ENCODE results near the gene TFIP11. TPM values are rescaled to one million over a fixed set of nuclear protein-coding genes. Genes with fewer than 3 reads are reported as not detected.

TFIP11 gene
- total and polyA plus RNA-seq, 2 donors (not counting 1 experiment from before 2014, with no cell fraction given): 33.5 to 82.8 TPM

GRCh38 chr22:26502688-26503561 is 9.3 kb downstream of the TFIP11 start:
- no peaks in the 10 kb centered on the region for H4K20me1 ChIP-seq (ENCODE audit: control insufficient read depth, insufficient read depth, low read length, poor library complexity, severe bottlenecking)
- Mint-ChIP-seq H3K27me3 (no peaks in the 10 kb centered on the region), H3K27ac (peak overlapping the region; percentile 42), H3K9me3 (ENCODE audit: insufficient read depth) (no peaks in the 10 kb centered on the region), H3K4me1 (peaks cover 17% of the 10 kb centered on the region), H3K4me3 (no peak overlapping the region)
- H2AFZ ChIP-seq (ENCODE audit: insufficient read depth, low read depth, low read length, poor library complexity, severe bottlenecking): peak overlapping the region; percentile 12
- ChIA-PET CTCF (interaction anchor here (0.7 to 4.2 kb wide), 19 partner anchors 9 to 163 kb away, joined by 3 to 21 read pairs (median 3); partner anchors contain the start of genes HPS4, SRRD and TFIP11), POLR2A (interaction anchor here (0.5 kb wide), 1 partner anchor 165 kb away, joined by 3 read pairs; no protein-coding TSS in a partner anchor)
- H3K9ac ChIP-seq (ENCODE audit: low read length): no peak overlapping the region
- H3K4me2 ChIP-seq (replicated peaks; ENCODE audit: low read depth, low read length, poor library complexity, severe bottlenecking): peak overlapping the region; percentile 41
- DNase-seq (peak; percentile 80), ATAC-seq (ENCODE audit: low read depth) (peak; percentile 81)
- 4% methylated on average over 3 of the region's 3 CpGs for WGBS (ENCODE audit: insufficient coverage)
- no peaks in the 10 kb centered on the region for H3K27me3 ChIP-seq (replicated peaks in 1 of 4; ENCODE audit: control extremely low read depth in 1 of 4, control insufficient read depth in 3 of 4, insufficient read depth in 4 of 4, low read length in 3 of 4)
- H3K9me3 ChIP-seq (ENCODE audit: control extremely low read depth in 1 of 3, control insufficient read depth in 2 of 3, insufficient read depth in 1 of 3, low read length in 2 of 3): no peaks in the 10 kb centered on the region
- intact Hi-C loops (cut with micrococcal nuclease): no loop called here
- TF ChIP-seq CTCF (IDR thresholded peaks at IDR 0.05) (peak; percentile 71), EZH2 (IDR thresholded peaks at IDR 0.05; ENCODE audit: borderline replicate concordance, insufficient read depth, low read depth, low read length, poor library complexity, severe bottlenecking) (no peak)
- H3K79me2 ChIP-seq (ENCODE audit: control insufficient read depth, insufficient read depth, low read length): peaks cover 24% of the 10 kb centered on the region
- peak overlapping the region in 1 of 2 donors; percentile 67 for H3K27ac ChIP-seq (ENCODE audit: low read length in 2 of 2)
- H3K4me1 ChIP-seq (ENCODE audit: control insufficient read depth in 2 of 2, insufficient read depth in 2 of 2, low read length in 2 of 2): peaks cover 13 to 14% of the 10 kb centered on the region in 2 donors
- no peak overlapping the region for H3K4me3 ChIP-seq (ENCODE audit: control extremely low read depth in 1 of 5, extremely low read depth in 1 of 5, insufficient read depth in 1 of 5, low read depth in 2 of 5, low read length in 4 of 5)
- peaks cover 6 to 82% of the 10 kb centered on the region in 2 experiments for H3K36me3 ChIP-seq (replicated peaks in 1 of 2; ENCODE audit: control extremely low read depth in 1 of 2, control insufficient read depth in 1 of 2, extremely low read depth in 1 of 2, insufficient read depth in 2 of 2, low read length in 1 of 2)

GRCh38 chr22:26501996-26502395 is 10.3 kb downstream of the TFIP11 start:
- Histone ChIP-seq H2AFZ (ENCODE audit: insufficient read depth, low read depth, low read length, poor library complexity, severe bottlenecking) (no peak overlapping the region), H3K4me3 (ENCODE audit: control extremely low read depth in 1 of 5, extremely low read depth in 1 of 5, insufficient read depth in 1 of 5, low read depth in 2 of 5, low read length in 4 of 5) (no peak overlapping the region), H3K36me3 (replicated peaks in 1 of 2; ENCODE audit: control extremely low read depth in 1 of 2, control insufficient read depth in 1 of 2, extremely low read depth in 1 of 2, insufficient read depth in 2 of 2, low read length in 1 of 2) (peaks cover 6 to 81% of the 10 kb centered on the region in 2 experiments), H3K4me1 (ENCODE audit: control insufficient read depth in 2 of 2, insufficient read depth in 2 of 2, low read length in 2 of 2) (peaks cover 13 to 14% of the 10 kb centered on the region in 2 donors), H3K9ac (ENCODE audit: low read length) (no peak overlapping the region), H3K27me3 (replicated peaks in 1 of 4; ENCODE audit: control extremely low read depth in 1 of 4, control insufficient read depth in 3 of 4, insufficient read depth in 4 of 4, low read length in 3 of 4) (no peaks in the 10 kb centered on the region), H3K79me2 (ENCODE audit: control insufficient read depth, insufficient read depth, low read length) (peaks cover 20% of the 10 kb centered on the region), H3K9me3 (ENCODE audit: control extremely low read depth in 1 of 3, control insufficient read depth in 2 of 3, insufficient read depth in 1 of 3, low read length in 2 of 3) (no peaks in the 10 kb centered on the region), H3K27ac (ENCODE audit: low read length in 2 of 2) (no peak overlapping the region), H4K20me1 (ENCODE audit: control insufficient read depth, insufficient read depth, low read length, poor library complexity, severe bottlenecking) (peaks cover 3% of the 10 kb centered on the region), H3K4me2 (replicated peaks; ENCODE audit: low read depth, low read length, poor library complexity, severe bottlenecking) (no peak overlapping the region)
- H3K4me3 Mint-ChIP-seq: no peak overlapping the region
- POLR2A ChIA-PET: no interaction called here
- DNase-seq (no peak), ATAC-seq (ENCODE audit: low read depth) (no peak)
- TF ChIP-seq CTCF (IDR thresholded peaks at IDR 0.05) (no peak), EZH2 (IDR thresholded peaks at IDR 0.05; ENCODE audit: borderline replicate concordance, insufficient read depth, low read depth, low read length, poor library complexity, severe bottlenecking) (no peak)
- no CpG with 5 or more reads among the region's 2 CpGs for WGBS (ENCODE audit: insufficient coverage)
- H3K27ac Mint-ChIP-seq: no peak overlapping the region
- CTCF ChIA-PET: interaction anchor here (0.6 to 4.2 kb wide), 9 partner anchors 10 to 164 kb away, joined by 3 to 21 read pairs (median 6); partner anchors contain the start of genes HPS4, SRRD and TFIP11
- H3K4me1 Mint-ChIP-seq: peaks cover 17% of the 10 kb centered on the region
- H3K9me3 Mint-ChIP-seq (ENCODE audit: insufficient read depth): no peaks in the 10 kb centered on the region
- no peaks in the 10 kb centered on the region for H3K27me3 Mint-ChIP-seq
- intact Hi-C loops (cut with micrococcal nuclease): no loop called here

All from B cell (primary cell).